ENCODE data around the gene SYT12. TPM values are rescaled to one million over a fixed set of nuclear protein-coding genes. Genes with fewer than 3 reads are reported as not detected.

The SYT12 gene
- total RNA-seq, 1 experiment from 2014 or later: 1.9 TPM

DNA sequence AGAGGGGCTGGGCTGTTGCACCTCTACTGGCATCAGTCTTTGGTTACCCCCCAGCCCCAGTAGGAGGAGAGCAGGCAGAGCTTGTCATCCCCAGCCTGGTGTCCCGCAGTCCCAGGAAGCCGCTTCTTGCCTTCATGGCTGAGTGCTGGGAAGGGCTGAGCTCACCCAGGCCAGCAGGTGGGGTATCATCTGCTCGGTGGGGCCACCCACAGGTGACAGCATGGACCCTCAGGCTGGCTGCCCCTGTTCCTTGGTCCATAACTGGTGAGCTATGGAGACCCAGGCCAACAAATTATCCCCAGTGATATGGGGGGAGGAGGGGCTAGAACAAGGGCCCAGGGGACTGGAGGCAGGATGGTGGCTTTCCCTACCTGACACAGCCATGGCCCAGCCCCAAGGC lies 27.2 kb downstream of the SYT12 start:
- no peaks in the 10 kb centered on the region; the same call in 1 of the 2 replicates for H3K27me3 Mint-ChIP-seq (ENCODE audit: low read depth)
- Histone ChIP-seq H2BK120ac (ENCODE audit: low read depth, low read length, poor library complexity, severe bottlenecking) (no peak overlapping the region), H2BK5ac (ENCODE audit: insufficient read length, low read length) (no peak overlapping the region), H2BK20ac (ENCODE audit: low read depth, low read length, poor library complexity, severe bottlenecking) (no peak overlapping the region), H2AK5ac (ENCODE audit: insufficient read length, low read length) (no peak overlapping the region), H3K4me1 (ENCODE audit: insufficient read depth, low read length) (no peaks in the 10 kb centered on the region), H3T11ph (ENCODE audit: low read length) (no peak overlapping the region), H3K14ac (ENCODE audit: insufficient read depth, low read length) (no peak overlapping the region), H3K4ac (ENCODE audit: low read depth, low read length) (no peak overlapping the region), H2BK15ac (ENCODE audit: low read depth, low read length) (no peak overlapping the region), H4K8ac (replicated peaks; ENCODE audit: insufficient read length, low read depth, low read length) (no peak overlapping the region), H4K20me1 (ENCODE audit: control insufficient read depth, insufficient read depth, insufficient read length) (no peaks in the 10 kb centered on the region), H4K5ac (ENCODE audit: insufficient read length, low read depth, low read length) (no peak overlapping the region), H3K4me2 (ENCODE audit: insufficient read depth, insufficient read length, low read length) (no peak overlapping the region), H3K27ac (ENCODE audit: insufficient read length, low read depth, low read length) (no peak overlapping the region), H3K79me1 (ENCODE audit: insufficient read depth, low read depth, low read length, poor library complexity, severe bottlenecking) (no peaks in the 10 kb centered on the region), H3K56ac (ENCODE audit: insufficient read length, low read depth, low read length) (no peak overlapping the region), H3K23me2 (ENCODE audit: insufficient read length, low read depth, low read length, poor library complexity, severe bottlenecking) (no peaks in the 10 kb centered on the region), H3K27me3 (ENCODE audit: insufficient read depth, low read length) (no peaks in the 10 kb centered on the region), H3K18ac (ENCODE audit: insufficient read length, low read depth, low read length) (no peak overlapping the region), H2BK12ac (ENCODE audit: insufficient read length, low read depth, low read length) (no peak overlapping the region), H4K91ac (ENCODE audit: insufficient read length, low read depth, low read length) (no peak overlapping the region), H3K9ac (ENCODE audit: extremely low read depth, insufficient read length, low read length) (no peak overlapping the region), H2AFZ (ENCODE audit: low read length) (no peak overlapping the region), H3K23ac (ENCODE audit: insufficient read length, low read depth, low read length) (no peak overlapping the region), H3K79me2 (ENCODE audit: insufficient read depth, low read length) (no peaks in the 10 kb centered on the region), H3K9me3 (ENCODE audit: control insufficient read depth, low read depth, low read length) (no peaks in the 10 kb centered on the region)
- no peak overlapping the region for H3K4me3 Mint-ChIP-seq
- H3K4me1 Mint-ChIP-seq: peaks cover 9 to 28% of the 10 kb centered on the region in 2 experiments
- no peak overlapping the region; a peak in 1 of 7 replicates for H3K27ac Mint-ChIP-seq
- no peak for DNase-seq
- no peaks in the 10 kb centered on the region for H3K36me3 Mint-ChIP-seq (ENCODE audit: insufficient read depth in 1 of 3, low read depth in 3 of 3)
- WGBS (ENCODE audit: extremely low coverage, insufficient read length, low lambda C conversion rate): no CpG with 5 or more reads among the region's 3 CpGs
- no peaks in the 10 kb centered on the region for H3K9me3 Mint-ChIP-seq
- TF ChIP-seq CTCF (conservative IDR thresholded peaks at IDR 0.05): peak; percentile 41; the same call in 2 of the 3 replicates
